Gastrocnemius medialis (tissue), 4 donors: Measurements from ENCODE around the gene FAM83F.

Experiments
- CTCF ChIP-seq, 5 experiments: fragments of 450-650 bp in 3 of 5; fragments of 200-600 bp in 2 of 5; sonication (generic) in 2 of 5; IDR thresholded peaks in 4 of 5; conservative IDR thresholded peaks in 1 of 5; 1 replicate in 4 of 5; 2 replicates in 1 of 5; pipeline ENCODE4 v1.5.1; 2016 to 2019; ENCODE audit warnings: antibody characterized with exemption in 5 of 5, mild to moderate bottlenecking in 3 of 5, moderate library complexity in 3 of 5
- POLR2A ChIP-seq, 2 donors: fragments of 450-650 bp; IDR thresholded peaks; one replicate each; pipeline ENCODE4 v1.6.1; 2017; ENCODE audit warnings: antibody characterized with exemption in 2 of 2, mild to moderate bottlenecking in 2 of 2, moderate library complexity in 2 of 2

- TF ChIP-seq CTCF (IDR thresholded peaks at IDR 0.05 in 4 of 5, conservative IDR thresholded peaks at IDR 0.05 in 1 of 5) (no peak), POLR2A (IDR thresholded peaks at IDR 0.05) (no peak)
These were observed 47.6 kb downstream of the FAM83F start for GRCh38 chr22:40042312-40042711.
